Transverse colon (tissue), 4 donors: ENCODE results near the gene MRPL27. TPM values are rescaled to one million over a fixed set of nuclear protein-coding genes. Genes with fewer than 3 reads are reported as not detected.

Experiments
- DNase-seq: peaks from one replicate; pipeline ENCODE4 v3.0.0-alpha.2; 2019
- H3K27ac ChIP-seq, 4 donors: fragments of 200-600 bp; sonication (generic); 2 replicates each; pipeline ENCODE4 v1.5.1; 2016 to 2018; ENCODE audit warnings: inconsistent platforms in 4 of 4
- H3K27me3 ChIP-seq: fragments of 200-600 bp; sonication (generic); 2 replicates; pipeline ENCODE4 v1.5.1; 2017; ENCODE audit warnings: inconsistent platforms
- H3K36me3 ChIP-seq, 4 donors: fragments of 200-600 bp; sonication (generic); 2 replicates each; pipeline ENCODE4 v1.5.1; 2017 to 2019; ENCODE audit warnings: inconsistent platforms in 4 of 4
- H3K4me1 ChIP-seq, 4 donors: fragments of 200-600 bp; sonication (generic); 2 replicates each; pipeline ENCODE4 v1.5.1; 2017 to 2020; ENCODE audit warnings: inconsistent platforms in 4 of 4
- H3K4me3 ChIP-seq, 4 donors: fragments of 200-600 bp; sonication (generic); 1 replicate in 1 of 4; 2 replicates in 3 of 4; pipeline versions ENCODE4 v1.5.1 to v1.6.1; 2017 to 2019; ENCODE audit warnings: inconsistent platforms in 4 of 4
- H3K9me3 ChIP-seq, 2 donors: fragments of 200-600 bp; sonication (generic); 2 replicates each; pipeline ENCODE4 v1.5.1; 2017 to 2019; ENCODE audit warnings: inconsistent platforms in 2 of 2
- EP300 ChIP-seq: sonication (generic); formaldehyde crosslinking; IDR thresholded peaks from one replicate; pipeline ENCODE4 v1.6.1; 2017; ENCODE audit warnings: antibody characterized with exemption, low read depth
- POLR2A ChIP-seq: fragments of 450-650 bp; IDR thresholded peaks from one replicate; pipeline ENCODE4 v1.6.1; 2016; ENCODE audit warnings: antibody characterized with exemption, mild to moderate bottlenecking, moderate library complexity
- POLR2AphosphoS5 ChIP-seq, 3 donors: sonication (generic); formaldehyde crosslinking; IDR thresholded peaks; one replicate each; pipeline ENCODE4 v1.6.1; 2016; ENCODE audit warnings: antibody characterized with exemption in 3 of 3
- WGBS, 2 donors: methylation state at CpG; one replicate each; pipeline ENCODE4 v1.1.5; 2018; ENCODE audit warnings: low coverage in 1 of 2; 5-methylcytosine and 5-hydroxymethylcytosine counted together
- in situ Hi-C, 4 donors: fragments of 200-750 bp; cut with MboI; loops; one replicate each; pipeline versions ENCODE4 v1.15.0 to v1.15.1; 2017; ENCODE audit warnings: low sequenced_read_pairs in 3 of 4, low pct_ligation_motif_present in 1 of 4, low pct_unique_long_range_greater_than_20kb in 1 of 4
- intact Hi-C: fragments of 100-400 bp; cut with DNase I; formaldehyde crosslinking; loops from one replicate; pipeline ENCODE4 v1.15.1; 2023; ENCODE audit warnings: low total_unique reads
- total RNA-seq, 4 donors: library from RNA; depleted of rRNA; stranded (reverse); fragments of >200 nt; gene quantifications; one replicate each; pipeline ENCODE4 v1.1.0, GENCODE V29; 2016
- TF ChIP-seq, protein P1 (sequence below), 5 experiments: fragments of 200-600 bp in 3 of 5; fragments of 450-650 bp in 2 of 5; sonication (generic) in 3 of 5; IDR thresholded peaks; 1 replicate in 2 of 5; 2 replicates in 3 of 5; pipeline ENCODE4 v1.5.1; 2016 to 2017; ENCODE audit warnings: antibody characterized with exemption in 5 of 5, inconsistent platforms in 3 of 5, mild to moderate bottlenecking in 2 of 5, moderate library complexity in 1 of 5

MRPL27 gene
- 10 to 100 TPM in 3 of 4 donors, 1 to 10 TPM in 1; 4.9 to 97.5 (median 46.9) TPM for total RNA-seq

DNA sequence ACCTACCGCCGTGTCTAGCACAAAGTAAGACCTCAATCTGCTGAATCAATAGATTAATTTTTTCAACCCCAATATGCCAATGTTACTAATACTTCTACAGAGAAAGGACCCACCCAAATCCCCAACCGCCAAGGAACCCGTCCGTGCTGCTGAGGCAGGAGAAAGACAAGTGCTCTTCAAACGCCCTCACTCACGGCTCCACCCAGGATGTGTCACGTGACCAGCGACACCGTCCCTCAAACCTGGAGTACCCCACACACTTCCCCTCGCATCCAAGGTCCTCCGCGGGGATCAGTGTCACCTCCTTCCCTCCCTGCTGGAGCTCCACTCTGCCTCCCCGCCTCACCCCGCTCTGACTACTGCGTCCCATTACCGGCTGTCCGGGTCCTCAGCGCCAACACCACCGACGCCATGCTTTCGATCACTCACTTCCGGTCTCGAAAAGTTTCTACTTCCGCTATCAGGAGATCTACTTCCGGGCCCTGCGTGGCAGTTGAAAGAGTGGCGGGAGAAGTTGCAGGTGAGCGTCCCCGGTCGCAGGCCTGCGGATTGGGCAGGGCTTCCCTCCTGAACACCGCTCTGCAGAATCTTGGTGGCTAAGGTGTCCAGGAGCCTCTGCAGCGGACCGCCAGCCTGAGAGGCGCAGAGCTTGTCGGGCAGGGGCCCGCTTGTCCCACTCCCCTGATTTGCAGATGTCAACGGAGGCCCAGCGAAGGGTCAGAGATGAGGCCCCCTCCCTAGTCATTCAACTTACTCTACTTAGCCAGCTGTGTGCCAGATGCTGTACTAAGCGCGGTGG, at the start of gene MRPL27, which contains the start of gene EME1:
Gene MRPL27 (minus strand): TSS at position 427 of the 799 bp plus-strand sequence. CDS start 14 bp downstream, at position 413.
Gene EME1 (plus strand): TSS at position 472 of the 799 bp plus-strand sequence. CDS start 1,980 bp downstream, outside the sequence.
- WGBS, 2 donors, result 2 to 5% methylated on average over 4 to 42 of the region's 42 CpGs
- Histone ChIP-seq H3K4me1 (peaks cover 11 to 23% (median 19%) of the 10 kb centered on the region in 4 donors), H3K9me3 (no peaks in the 10 kb centered on the region), H3K27ac (peak within 1 kb of the TSS; percentile 87 to 97 (median 90)), H3K4me3 (peak within 1 kb of the TSS; percentile 61 to 81 (median 70)), H3K36me3 (peaks cover 0 to 24% (median 8%) of the 10 kb centered on the region in 4 donors), H3K27me3 (no peaks in the 10 kb centered on the region)
- intact Hi-C loops, result no loop called here
- in situ Hi-C loops, result no loop called here
- DNase-seq, result peak; percentile 88
- TF ChIP-seq POLR2A, result peak; percentile 61
- peak; percentile 27 to 77 (median 66) for TF ChIP-seq POLR2AphosphoS5 (IDR thresholded peaks at IDR 0.05)
- TF ChIP-seq, protein P1, sequence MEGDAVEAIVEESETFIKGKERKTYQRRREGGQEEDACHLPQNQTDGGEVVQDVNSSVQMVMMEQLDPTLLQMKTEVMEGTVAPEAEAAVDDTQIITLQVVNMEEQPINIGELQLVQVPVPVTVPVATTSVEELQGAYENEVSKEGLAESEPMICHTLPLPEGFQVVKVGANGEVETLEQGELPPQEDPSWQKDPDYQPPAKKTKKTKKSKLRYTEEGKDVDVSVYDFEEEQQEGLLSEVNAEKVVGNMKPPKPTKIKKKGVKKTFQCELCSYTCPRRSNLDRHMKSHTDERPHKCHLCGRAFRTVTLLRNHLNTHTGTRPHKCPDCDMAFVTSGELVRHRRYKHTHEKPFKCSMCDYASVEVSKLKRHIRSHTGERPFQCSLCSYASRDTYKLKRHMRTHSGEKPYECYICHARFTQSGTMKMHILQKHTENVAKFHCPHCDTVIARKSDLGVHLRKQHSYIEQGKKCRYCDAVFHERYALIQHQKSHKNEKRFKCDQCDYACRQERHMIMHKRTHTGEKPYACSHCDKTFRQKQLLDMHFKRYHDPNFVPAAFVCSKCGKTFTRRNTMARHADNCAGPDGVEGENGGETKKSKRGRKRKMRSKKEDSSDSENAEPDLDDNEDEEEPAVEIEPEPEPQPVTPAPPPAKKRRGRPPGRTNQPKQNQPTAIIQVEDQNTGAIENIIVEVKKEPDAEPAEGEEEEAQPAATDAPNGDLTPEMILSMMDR (IDR thresholded peaks at IDR 0.05), result no peak
- no peak for TF ChIP-seq EP300

DNA sequence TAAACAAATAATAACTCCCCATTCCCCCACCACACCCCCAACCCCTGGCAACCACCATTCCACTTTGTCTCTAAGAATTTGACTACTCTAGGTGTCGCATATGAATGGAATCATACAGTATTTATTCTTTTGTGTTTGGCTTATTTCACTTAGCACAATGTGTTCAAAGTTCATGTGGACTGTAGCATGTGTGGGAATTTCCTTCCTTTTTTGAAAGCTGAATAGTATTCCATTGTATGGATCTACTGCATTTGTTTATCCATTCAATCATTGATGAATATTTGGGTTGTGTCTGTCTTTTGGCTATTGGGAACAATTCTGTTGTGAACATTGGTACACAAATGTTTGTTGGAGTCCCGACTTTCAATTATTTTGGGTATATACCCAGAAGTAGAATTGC, 49.8 kb upstream of the MRPL27 start:
- Histone ChIP-seq H3K4me3 (no peak overlapping the region), H3K27ac (no peak overlapping the region), H3K9me3 (no peaks in the 10 kb centered on the region), H3K27me3 (no peaks in the 10 kb centered on the region), H3K36me3 (no peaks in the 10 kb centered on the region), H3K4me1 (peaks cover 11 to 42% (median 33%) of the 10 kb centered on the region in 4 donors)
- no peak for TF ChIP-seq POLR2AphosphoS5 (IDR thresholded peaks at IDR 0.05)
- TF ChIP-seq, protein P1 (IDR thresholded peaks at IDR 0.05), result no peak
- no peak for TF ChIP-seq POLR2A
- no peak for TF ChIP-seq EP300
- WGBS, 2 donors, result 92 to 100% methylated on average over 2 of the region's 2 CpGs
- in situ Hi-C loops (no loop called here), intact Hi-C loops (no loop called here)
- DNase-seq, result no peak

DNA sequence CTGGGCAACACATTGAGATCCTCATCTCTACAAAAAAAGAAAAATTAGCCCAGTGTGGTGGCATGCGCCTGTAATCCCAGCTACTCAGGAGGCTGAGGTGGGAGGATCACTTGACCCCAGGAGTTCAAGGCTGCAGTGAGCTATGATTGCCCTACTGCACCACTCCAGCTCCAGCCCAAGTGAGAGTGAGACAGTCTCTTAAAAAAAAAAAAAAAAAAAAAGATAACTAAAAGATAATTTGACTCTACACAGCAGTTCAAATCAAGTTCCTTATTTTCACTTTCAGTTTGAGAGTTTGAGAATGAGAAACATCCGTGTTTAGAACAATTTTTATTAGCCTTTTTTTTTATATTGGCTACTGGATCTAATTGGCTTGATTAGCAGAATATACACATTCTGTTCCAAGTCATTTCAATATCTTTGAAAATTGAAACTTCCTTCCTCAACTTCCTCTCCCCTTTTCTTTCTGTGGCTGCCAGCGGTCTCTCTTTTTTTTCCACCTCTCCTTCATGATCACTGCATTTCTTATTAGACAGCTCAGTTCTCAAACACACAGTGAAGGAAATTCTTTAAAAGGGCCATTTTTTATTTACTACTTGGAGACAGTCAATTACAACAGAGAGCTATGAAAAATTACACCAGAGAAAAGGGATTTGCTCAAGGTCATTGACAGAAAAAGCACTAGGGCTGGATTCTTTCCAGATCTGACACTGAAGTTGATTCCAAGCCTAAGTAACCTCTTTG, 48.5 kb upstream of the MRPL27 start:
- intact Hi-C loops, result no loop called here
- Histone ChIP-seq H3K4me3 (peak overlapping the region in 1 of 4 donors; percentile 28), H3K4me1 (peaks cover 11 to 31% (median 23%) of the 10 kb centered on the region in 4 donors), H3K9me3 (no peaks in the 10 kb centered on the region), H3K27me3 (no peaks in the 10 kb centered on the region), H3K36me3 (no peaks in the 10 kb centered on the region), H3K27ac (peak overlapping the region; percentile 71 to 81 (median 76))
- in situ Hi-C loops, result no loop called here
- 37 to 48% methylated on average over 3 of the region's 3 CpGs for WGBS, 2 donors
- no peak for DNase-seq
- no peak for TF ChIP-seq POLR2A
- TF ChIP-seq, protein P1 (IDR thresholded peaks at IDR 0.05), result no peak
